HG02981 (cell line): ENCODE results near the gene EPOP.
"Not testable (repeated sequence)": the region's sequence is repeated elsewhere in the genome, so short reads cannot be mapped to it uniquely, and the experiment has no call there.

Experiments used
- ATAC-seq: cut with Tn5 transposase; IDR thresholded peaks from one replicate; pipeline ENCODE4 v1.9.1; 2021; ENCODE audit warnings: mild to moderate bottlenecking, moderate library complexity; ENCODE audit not compliant: unreplicated experiment

The EPOP gene

DNA sequence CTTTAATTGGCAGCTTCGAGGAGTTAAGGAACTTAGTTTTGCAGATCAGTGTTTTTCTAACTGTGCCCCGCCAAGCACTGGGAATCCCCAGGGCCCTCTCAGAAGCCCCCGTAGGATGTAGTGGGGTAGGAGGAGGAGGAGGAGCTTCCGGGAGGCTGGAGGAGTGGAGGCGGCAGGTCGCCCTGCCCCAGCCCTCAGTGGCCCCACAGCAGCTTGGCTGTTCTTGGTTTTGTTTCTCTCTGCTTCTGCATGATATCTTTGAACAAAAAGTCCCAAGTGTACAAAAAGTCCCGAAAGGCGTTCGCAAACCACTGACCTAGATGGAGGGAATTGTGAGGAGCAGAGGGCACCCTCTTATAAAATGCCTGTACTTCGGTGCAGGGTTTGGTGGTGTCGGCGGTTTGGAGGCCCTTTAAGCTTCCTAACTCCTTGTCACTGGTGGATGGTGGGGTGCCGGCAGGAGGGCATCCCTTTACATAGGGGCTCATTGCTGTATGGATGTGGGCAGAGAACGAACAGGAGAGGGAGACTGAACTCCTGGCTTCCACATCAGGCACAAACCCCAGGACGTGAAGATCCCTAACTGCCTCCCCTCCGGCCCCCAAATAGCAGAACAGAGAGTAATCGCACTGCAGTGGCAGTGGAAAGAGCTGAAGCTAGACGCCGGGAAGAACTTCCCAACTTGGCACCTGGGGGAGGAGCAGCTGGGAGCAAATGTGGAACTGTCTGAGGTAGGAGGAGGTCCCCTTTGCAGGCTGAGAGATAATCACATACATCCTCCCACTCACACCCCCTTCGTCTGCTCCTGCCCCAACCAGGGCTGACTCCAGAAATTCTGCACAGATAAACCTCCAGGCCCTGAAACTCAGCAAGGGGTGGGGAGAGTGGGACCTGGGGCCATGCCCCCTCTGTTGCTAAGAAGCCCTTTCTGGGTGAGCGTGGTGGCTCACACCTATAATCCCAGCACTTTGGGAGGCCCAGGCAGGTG is 20.1 kb downstream of the EPOP start:
- no peak for ATAC-seq

DNA sequence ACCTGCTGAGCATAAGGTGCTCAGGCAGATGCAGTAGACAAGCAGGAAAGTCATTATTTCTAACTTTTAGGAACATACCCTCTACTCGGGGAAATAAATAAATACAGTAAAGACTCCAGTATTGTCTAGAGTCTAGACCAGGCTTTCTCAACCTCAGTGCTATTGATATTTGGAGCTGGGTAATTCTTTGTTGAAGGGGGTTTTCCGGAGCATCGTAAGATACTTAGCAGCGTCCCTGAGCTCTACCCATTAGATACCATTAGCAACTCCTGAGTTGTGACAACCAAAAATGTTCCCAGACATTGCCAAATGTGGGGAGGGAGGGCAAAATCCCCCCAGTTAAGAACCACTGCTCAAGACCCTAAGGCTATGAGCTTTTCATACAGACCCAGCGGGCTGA is 21.1 kb downstream of the EPOP start:
- no peak for ATAC-seq

DNA sequence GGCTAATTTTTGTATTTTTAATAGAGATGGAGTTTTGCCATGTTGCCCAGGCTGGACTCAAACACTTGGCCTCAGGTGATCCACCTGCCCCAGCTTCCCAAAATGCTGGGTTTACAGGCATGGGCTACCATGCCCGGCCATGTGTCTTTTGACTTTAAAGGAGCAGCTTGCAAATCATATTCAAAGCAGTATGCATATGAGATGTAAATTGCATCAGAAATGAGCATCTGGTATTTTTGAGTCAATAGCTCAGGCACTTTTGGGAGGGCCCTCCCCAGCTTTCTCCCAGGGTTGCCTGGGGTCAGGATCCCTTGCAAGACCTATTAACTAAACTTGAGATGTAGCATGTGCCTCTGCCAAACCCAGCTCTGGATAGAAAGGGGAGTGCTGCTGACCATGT is 21.5 kb downstream of the EPOP start:
- no peak for ATAC-seq

DNA sequence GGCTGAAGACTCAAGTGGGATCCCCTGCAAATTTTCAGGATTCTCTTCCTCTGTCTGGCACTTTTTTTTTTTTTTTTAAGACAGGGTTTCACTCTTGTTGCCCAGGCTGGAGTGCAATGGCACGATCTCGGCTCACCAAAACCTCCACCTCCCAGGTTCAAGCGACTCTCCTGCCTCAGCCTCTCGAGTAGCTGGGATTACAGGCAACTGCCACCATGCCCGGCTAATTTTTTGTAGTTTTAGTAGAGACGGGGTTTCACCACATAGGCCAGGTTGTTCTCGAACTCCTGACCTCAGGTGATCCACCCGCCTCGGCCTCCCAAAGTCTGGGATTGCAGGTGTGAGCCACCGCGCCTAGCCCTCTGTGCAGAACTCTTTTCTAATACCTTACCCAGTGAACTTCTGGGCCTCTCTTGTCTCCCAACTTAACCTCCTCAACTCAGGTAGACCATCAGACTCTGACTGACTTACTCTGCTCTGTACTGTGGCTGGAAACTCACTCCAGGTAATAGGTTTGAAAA is 24.0 kb downstream of the EPOP start:
- not testable (repeated sequence) for ATAC-seq

DNA sequence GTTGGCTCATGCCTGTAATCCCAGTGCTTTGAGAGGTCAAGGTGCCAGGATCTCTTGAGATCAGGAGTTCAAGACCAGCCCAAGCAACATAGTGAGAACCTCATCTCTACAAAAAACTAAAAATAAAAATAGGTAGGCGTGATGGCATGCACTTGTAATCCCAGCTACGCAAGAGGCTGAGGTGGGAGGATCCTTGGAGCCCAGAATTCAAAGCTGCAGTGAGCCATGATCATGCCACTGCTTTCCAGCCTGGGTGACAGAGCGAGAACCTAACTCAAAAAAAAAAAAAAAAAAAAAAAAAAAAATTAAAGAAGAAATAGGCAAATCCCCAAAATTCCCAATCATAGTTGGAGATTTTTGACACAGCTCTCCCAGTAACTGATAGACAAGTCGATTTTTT is 36.8 kb downstream of the EPOP start:
- ATAC-seq = no peak

DNA sequence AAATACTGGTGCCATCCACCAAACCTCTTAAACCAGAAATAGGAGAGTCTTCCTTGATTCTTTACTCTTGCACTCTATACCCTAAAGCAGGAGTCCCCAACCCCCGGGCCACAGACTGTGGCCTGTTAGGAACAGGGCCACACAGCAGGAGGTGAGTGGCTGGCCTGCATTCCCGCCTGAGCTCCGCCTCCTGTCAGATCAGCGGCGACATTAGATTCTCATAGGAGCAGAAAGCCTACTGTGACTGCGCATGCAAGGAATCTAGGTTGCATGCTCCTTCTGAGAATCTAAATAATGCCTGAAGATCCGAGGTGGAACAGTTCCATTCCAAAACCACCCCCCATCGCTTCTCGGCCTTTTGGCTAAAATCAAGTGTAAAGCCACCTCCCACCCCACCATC is 38.7 kb downstream of the EPOP start:
- ATAC-seq = no peak

DNA sequence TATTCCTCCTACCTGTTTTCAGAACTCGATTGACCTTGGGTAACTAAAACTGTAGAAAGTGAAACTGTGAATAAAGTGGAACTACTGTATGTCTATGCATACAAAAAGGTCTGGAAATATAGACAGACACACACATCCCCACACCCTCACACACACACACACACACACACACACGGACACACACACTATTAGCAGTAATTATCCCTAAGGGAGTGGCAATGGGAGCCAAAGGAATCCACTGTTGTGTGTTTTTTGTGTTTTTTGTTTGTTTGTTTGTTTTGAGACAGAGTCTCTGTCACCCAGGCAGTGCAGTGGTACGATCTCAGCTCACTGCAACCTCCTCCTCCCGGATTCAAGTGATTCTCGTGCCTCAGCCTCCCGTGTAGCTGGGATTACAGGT is 42.4 kb downstream of the EPOP start:
- ATAC-seq = no peak

DNA sequence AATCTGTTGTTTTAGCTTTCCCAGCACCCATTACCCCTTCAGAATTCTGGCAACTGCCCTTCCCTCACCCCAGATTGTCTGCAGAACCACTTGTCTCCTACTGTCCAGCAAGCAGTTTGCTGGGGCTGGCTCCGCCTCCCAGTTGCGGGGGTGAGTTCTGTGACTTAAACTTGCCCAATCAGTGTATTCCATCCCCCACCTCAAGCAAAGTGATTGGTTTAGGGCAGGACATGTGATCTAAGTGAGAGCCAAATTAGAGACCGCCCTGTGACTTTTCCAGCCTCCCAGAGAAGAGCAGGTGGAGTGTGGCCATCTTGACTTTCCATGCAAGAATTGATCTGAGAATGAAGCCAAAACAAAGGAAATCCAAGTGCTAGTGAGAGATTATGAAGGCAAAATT is 46.3 kb downstream of the EPOP start:
- ATAC-seq = no peak

DNA sequence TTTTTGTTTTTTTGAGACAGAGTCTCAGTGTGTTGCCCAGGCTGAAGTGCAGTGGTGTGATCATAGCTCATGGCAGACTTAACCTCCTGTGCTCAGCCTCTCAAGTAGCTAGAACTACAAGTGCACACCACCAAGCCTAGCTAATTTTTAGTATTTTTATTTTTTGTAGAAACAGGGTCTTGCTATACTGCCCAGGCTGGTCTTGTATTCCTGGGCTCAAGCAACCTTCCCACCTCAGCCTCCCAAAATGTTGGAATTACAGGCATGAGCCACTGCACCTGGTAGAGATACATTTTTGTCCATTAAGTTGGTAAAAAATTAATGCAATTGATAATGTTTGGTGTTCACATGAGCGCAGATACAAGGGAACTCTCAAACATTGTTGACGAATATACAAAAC is 46.8 kb downstream of the EPOP start:
- ATAC-seq = no peak

DNA sequence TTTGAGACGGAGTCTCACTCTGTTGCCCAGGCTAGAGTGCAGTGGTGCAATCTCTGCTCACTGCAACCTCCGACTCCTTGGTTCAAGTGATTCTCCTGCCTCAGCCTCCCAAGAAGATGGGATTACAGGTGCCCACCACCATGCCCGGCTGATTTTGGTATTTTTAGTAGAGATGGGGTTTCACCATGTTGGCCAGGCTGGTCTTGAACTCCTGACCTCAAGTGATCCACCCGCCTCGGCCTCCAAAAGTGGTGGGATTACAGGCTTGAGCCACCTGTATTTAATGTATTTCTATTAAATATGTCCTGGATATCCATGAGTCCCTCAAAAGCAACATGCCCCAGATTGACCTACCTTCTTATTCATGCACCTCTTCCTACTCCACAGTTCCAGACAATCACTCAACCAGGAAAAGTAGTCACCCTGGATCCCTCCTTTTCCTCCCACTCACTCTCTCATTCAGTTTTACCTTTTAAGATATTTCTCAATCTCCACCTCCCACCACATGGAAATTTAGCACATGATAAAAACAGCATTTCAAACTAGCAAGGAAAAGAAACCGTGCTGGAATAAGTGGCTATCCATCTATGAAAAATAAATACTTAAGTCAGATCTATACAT is 48.0 kb downstream of the EPOP start:
- not testable (repeated sequence) for ATAC-seq

DNA sequence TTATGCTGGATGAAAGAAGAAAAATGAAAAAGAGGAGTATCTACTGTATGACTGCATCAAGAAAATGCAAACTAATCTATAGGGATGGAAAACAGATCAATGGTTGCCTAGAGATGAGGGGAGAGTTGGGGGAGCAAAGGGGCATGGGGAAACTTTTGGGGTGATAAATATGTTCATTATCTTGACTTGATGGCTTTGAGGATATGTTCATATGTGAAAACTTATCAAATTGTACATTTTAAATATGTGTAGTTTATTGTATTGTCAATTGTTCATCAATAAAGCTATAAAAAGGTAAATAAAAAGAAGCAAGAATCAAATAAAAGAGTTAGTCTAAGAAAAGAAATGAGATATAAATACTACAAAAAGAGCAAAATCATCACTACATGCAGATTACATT is 49.3 kb downstream of the EPOP start:
- no peak for ATAC-seq

DNA sequence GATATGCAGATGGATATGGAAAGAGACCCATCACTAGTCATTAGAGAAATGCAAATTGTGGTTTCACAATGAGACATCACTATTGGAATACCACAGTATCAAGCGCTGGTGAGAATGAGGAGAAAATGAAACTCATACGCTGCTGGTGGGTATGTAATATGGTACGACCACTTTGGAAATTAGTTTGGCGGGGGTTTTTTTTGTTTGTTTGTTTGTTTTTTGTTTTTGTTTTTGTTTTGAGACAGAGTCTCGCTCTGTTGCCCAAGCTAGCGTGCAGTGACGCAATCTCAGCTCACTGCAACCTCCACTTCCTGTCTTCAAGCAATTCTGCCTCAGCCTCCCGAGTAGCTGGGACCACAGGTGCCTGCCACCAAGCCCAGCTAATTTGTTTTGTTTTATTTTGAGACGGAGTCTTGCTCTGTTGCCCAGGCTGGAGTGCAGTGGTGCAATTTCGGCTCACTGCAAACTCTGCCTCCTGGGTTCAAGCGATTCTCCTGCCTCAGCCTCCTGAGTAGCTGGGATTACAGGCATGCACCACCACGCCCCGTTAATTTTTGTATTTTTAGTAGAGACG is 49.9 kb downstream of the EPOP start:
- not testable (repeated sequence) for ATAC-seq
